ENCODE measurements around the gene SLC22A31. TPM values are rescaled to one million over a fixed set of nuclear protein-coding genes. Genes with fewer than 3 reads are reported as not detected.

SLC22A31 gene
- total RNA-seq, 1 donor from 2014 or later, result not detected

DNA sequence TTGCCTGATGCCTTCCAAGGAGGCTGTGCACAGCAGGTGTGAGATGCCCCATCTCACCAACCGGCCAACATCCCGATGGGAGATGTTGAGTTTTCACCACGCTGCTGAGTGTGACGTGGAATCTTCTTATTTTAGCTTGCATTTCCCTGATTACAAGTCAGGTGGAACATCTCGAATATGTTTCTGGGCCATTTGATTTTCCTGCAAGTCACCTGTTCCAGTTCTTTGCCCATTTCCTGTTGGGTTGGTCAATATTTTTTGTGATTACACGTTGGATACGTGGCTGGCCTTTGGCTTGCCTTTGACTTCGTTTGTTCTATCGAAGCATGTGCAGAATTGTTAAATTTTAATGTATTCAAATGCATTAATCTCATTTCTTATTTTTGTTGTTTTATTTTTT is 37.0 kb downstream of the SLC22A31 start:
- Histone ChIP-seq H3K27me3 (peaks cover 4% of the 10 kb centered on the region), H3K9me3 (no peaks in the 10 kb centered on the region), H3K36me3 (no peaks in the 10 kb centered on the region), H3K27ac (no peak overlapping the region), H3K4me3 (no peak overlapping the region), H3K4me1 (no peaks in the 10 kb centered on the region)
- no peak for DNase-seq (ENCODE audit: low spot score in 2 of 2)
- TF ChIP-seq, protein P1, sequence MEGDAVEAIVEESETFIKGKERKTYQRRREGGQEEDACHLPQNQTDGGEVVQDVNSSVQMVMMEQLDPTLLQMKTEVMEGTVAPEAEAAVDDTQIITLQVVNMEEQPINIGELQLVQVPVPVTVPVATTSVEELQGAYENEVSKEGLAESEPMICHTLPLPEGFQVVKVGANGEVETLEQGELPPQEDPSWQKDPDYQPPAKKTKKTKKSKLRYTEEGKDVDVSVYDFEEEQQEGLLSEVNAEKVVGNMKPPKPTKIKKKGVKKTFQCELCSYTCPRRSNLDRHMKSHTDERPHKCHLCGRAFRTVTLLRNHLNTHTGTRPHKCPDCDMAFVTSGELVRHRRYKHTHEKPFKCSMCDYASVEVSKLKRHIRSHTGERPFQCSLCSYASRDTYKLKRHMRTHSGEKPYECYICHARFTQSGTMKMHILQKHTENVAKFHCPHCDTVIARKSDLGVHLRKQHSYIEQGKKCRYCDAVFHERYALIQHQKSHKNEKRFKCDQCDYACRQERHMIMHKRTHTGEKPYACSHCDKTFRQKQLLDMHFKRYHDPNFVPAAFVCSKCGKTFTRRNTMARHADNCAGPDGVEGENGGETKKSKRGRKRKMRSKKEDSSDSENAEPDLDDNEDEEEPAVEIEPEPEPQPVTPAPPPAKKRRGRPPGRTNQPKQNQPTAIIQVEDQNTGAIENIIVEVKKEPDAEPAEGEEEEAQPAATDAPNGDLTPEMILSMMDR (IDR thresholded peaks at IDR 0.05), result no peak
- intact Hi-C loops (cut with DNase I), result loop anchor here (10.0 kb wide), 1 partner anchor 68 kb away; the partner anchor contains the start of gene ACSF3

GRCh38 chr16:89161763-89162713 is 38.3 kb downstream of the SLC22A31 start:
- intact Hi-C loops (cut with DNase I), result loop anchor here (10.0 kb wide), 1 partner anchor 67 kb away; the partner anchor contains the start of gene ACSF3
- no peaks in the 10 kb centered on the region for H3K27me3 ChIP-seq
- H3K27ac ChIP-seq, result no peak overlapping the region
- peaks cover 0 to 1% of the 10 kb centered on the region in 2 donors for H3K4me1 ChIP-seq
- TF ChIP-seq, protein P1 (IDR thresholded peaks at IDR 0.05), result no peak
- H3K4me3 ChIP-seq, result no peak overlapping the region
- no peaks in the 10 kb centered on the region for H3K9me3 ChIP-seq
- no peaks in the 10 kb centered on the region for H3K36me3 ChIP-seq
- DNase-seq (ENCODE audit: low spot score in 2 of 2), result no peak

- intact Hi-C loops (cut with DNase I), result loop anchor here (10.0 kb wide), 1 partner anchor 66 kb away; the partner anchor contains the start of gene ACSF3
- no peaks in the 10 kb centered on the region for H3K36me3 ChIP-seq
- no peaks in the 10 kb centered on the region for H3K27me3 ChIP-seq
- H3K9me3 ChIP-seq, result no peaks in the 10 kb centered on the region
- no peak overlapping the region for H3K27ac ChIP-seq
- no peak overlapping the region for H3K4me3 ChIP-seq
- TF ChIP-seq, protein P1 (IDR thresholded peaks at IDR 0.05), result no peak
- peaks cover 2 to 9% of the 10 kb centered on the region in 2 donors for H3K4me1 ChIP-seq
- no peak for DNase-seq (ENCODE audit: low spot score in 2 of 2)
These were observed 39.2 kb downstream of the SLC22A31 start for GRCh38 chr16:89160977-89161701.

- no peak overlapping the region for H3K27ac ChIP-seq
- no peak for DNase-seq (ENCODE audit: low spot score in 2 of 2)
- no peaks in the 10 kb centered on the region for H3K9me3 ChIP-seq
- peaks cover 9 to 18% of the 10 kb centered on the region in 2 donors for H3K4me1 ChIP-seq
- no peaks in the 10 kb centered on the region for H3K27me3 ChIP-seq
- H3K4me3 ChIP-seq, result no peak overlapping the region
- intact Hi-C loops (cut with DNase I), result loop anchor here (10.0 kb wide), 1 partner anchor 65 kb away; the partner anchor contains the start of gene ACSF3
- no peaks in the 10 kb centered on the region for H3K36me3 ChIP-seq
- TF ChIP-seq, protein P1 (IDR thresholded peaks at IDR 0.05), result no peak
These were observed 40.4 kb downstream of the SLC22A31 start for GRCh38 chr16:89159850-89160354.

DNA sequence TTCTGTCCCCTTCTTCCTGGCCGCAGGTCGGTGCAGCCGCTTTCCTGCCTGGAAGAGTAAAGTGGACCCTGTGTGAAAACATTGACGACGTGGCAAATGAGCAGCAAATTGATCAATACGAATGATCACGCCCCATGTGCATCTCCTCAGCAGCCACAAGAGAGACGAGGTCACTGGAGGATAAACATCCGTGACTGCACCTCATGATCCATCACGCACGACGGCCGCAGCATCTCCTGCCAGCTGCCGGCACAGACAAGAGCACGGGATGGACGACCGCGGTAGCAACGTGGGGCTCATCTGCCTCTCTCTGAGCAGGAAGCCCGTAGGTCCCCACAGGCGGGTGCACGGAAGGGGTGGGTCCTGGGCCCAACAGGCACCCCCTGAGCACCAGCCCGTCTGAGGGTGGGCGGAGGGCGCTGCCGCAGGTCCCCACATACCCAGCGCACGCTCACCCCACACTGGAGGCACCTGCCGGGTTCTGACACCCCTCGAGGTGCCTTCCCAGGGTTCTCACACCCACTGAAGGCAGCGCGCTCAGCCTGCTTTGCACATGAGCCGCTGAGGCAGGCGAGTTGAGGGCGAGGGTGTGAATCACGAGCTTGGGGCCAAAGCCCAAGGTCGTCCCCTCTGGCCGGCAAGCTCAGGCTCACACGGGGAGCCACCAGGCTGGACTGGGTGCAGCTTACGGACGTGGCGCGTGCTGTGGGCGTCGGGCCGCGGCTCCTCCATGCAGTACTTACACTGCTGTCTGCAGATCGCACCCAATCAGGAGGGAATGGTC is 41.1 kb downstream of the SLC22A31 start:
- Histone ChIP-seq H3K27ac (no peak overlapping the region), H3K4me3 (no peak overlapping the region), H3K27me3 (no peaks in the 10 kb centered on the region), H3K4me1 (peaks cover 12 to 21% of the 10 kb centered on the region in 2 donors), H3K9me3 (no peaks in the 10 kb centered on the region), H3K36me3 (no peaks in the 10 kb centered on the region)
- no peak for DNase-seq (ENCODE audit: low spot score in 2 of 2)
- TF ChIP-seq, protein P1 (IDR thresholded peaks at IDR 0.05), result no peak
- intact Hi-C loops (cut with DNase I), result no loop called here
